NCI-H2196 (cell line): ENCODE results near the gene PTPN18.
"Not testable (repeated sequence)": the region's sequence is repeated elsewhere in the genome, so short reads cannot be mapped to it uniquely, and the experiment has no call there.

Experiments
- DNase-seq: peaks from one replicate; lab custom pipeline; 2025; ENCODE audit not compliant: unreplicated experiment; lab: John Stamatoyannopoulos, UW

The PTPN18 gene

GRCh38 chr2:130380096-130380934, 24.5 kb downstream of the PTPN18 start:
- DNase-seq: no peak

DNA sequence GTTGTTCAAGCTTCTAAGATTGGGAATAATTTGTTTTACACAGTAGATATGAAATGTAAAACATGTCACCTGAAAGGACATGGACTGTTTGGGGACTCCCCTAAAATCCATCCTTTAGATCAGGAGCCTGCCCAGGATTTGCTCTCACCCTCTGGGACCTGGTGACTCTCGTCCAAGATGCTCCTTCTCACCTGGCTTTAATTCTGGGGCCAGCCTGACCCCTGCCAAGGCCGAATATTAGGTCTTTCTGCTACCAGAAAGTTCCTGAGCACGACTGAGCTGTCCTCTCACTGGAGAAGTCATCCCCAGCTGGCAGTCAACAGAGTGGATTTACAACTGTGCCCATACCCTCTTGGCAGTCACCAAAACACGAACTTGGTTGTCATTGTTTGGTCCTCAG, 25.3 kb downstream of the PTPN18 start:
- DNase-seq: no peak

- DNase-seq: no peak
These were observed 25.8 kb downstream of the PTPN18 start for GRCh38 chr2:130381619-130382018.

GRCh38 chr2:130382313-130382917, 26.6 kb downstream of the PTPN18 start:
- DNase-seq: no peak

GRCh38 chr2:130385709-130386108, 29.9 kb downstream of the PTPN18 start:
- DNase-seq: no peak

DNA sequence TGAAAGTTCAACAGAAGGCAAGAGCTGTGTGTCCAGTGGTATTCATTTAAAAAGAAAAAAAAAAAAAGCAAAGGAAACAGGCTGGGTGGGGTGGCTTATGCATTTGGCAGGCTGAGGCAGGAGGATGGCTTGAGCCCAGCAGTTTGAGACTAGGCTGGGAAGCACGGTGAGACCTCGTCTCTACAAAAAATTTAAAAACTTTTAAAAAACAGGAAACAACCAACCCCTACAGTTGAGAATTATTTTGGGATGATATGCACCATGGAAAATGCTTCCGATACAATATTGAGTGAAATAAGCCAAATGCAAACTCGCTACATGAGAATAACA, 31.2 kb downstream of the PTPN18 start:
- DNase-seq: no peak

GRCh38 chr2:130387804-130388203, 31.9 kb downstream of the PTPN18 start:
- DNase-seq: no peak

GRCh38 chr2:130388221-130388907, 32.5 kb downstream of the PTPN18 start:
- DNase-seq: no peak

DNA sequence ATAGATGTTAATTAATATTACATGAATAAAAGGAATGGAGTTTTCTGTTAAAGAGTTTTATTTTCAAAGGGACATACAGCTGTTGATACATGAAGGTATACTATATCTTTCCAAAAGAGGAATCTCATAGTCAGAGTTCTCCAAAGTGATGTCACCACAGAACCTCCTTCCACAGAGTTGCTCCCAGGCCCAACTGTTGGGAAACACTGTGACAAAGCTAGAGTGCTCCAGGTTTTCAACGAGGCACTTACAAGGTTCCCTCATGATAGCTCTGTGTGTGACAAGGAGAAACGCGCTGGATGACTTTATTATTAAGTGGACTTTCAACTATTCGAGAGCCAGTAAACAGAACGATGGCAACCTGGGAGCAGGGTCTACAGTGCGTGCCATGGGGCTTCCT, 33.5 kb downstream of the PTPN18 start:
- DNase-seq: no peak

GRCh38 chr2:130389783-130390182, 33.9 kb downstream of the PTPN18 start:
- no peak for DNase-seq

GRCh38 chr2:130390460-130391057, 34.7 kb downstream of the PTPN18 start:
- DNase-seq: peak; percentile 12

DNA sequence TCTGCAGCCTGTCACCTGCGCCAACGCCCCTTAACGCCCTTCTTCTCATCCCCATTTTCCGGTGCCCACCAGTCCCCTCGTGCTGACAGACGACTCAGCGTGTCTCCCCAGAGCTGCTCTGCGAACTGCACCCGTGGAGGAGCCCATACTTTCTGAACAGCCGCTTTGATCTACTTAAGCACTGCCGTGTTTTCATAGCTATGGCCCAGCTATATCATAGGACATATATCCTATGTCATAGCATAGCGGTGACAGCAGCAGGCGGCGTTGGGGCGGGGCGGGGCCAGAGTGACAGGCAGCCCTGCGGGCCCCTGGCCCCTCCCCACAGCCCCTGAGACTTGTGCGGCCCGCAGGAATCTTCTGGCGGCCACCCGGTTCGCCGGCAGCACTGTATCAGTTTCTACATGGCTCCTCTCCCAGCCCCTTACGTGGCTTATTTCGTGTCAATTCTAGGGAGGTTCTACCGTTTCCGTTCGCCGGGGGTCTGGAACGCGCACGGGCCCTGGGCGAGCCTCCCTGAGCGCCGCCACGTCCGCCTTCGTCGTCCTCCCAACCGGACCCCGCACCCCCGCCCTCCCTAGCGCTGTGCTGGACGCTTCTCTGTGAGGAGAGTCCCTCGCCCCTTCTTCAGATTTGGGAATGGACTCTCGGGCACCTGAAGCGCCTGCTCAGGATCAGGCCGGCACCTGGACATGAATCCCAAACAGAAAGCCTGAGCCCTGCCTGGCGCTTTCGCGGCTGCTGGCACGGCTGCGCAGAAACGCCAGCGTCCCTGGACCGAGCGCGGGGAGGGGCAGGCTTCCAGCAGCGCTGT, 35.4 kb downstream of the PTPN18 start:
- DNase-seq: peak; percentile 69

DNA sequence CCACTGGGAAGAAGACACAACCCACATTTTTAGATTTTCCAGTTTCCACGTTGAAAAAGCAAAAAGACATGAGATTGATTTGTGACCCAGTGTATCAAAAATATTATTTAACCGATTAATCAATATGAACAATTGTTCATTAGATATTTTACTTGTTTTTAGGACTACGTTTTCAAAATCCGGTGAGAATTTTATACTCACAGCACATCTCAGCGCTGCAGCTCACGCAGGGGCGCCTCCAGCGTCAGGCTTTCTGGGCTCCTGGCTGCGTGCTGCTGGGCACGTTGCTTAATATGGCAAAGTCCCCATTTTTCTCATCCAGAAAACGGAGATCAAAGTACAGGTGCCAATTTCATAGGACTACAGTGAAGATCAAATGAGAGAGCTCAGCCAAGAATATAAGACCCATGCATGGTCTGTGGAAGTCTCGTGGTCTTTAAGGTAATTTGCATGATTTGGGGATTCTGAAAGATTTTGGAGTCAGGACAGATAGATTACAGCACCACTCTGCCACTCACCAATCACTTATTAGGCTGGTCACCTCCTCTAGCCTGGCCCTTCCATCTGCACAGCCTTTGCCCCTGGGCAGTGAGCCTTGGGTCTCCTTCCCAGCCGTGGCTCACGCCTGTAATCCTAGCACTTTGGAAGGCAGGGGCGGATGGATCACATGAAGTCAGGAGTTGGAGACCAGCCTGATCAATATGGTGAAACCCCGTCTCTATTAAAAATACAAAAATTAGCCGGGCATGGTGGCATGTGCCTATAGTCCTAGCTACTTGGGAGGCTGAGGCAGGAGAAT, 36.2 kb downstream of the PTPN18 start:
- DNase-seq: no peak

GRCh38 chr2:130393318-130393910, 37.6 kb downstream of the PTPN18 start:
- DNase-seq: no peak

GRCh38 chr2:130406280-130406679, 50.4 kb downstream of the PTPN18 start:
- DNase-seq: not testable (repeated sequence)

GRCh38 chr2:130416693-130417092, 60.8 kb downstream of the PTPN18 start:
- not testable (repeated sequence) for DNase-seq

GRCh38 chr2:130418845-130419244, 63.0 kb downstream of the PTPN18 start:
- DNase-seq: not testable (repeated sequence)
